Kidney (tissue), 14 donors: Measurements from ENCODE around the gene CAPRIN1. TPM values are rescaled to one million over a fixed set of nuclear protein-coding genes. Genes with fewer than 3 reads are reported as not detected.

Experiments used
- DNase-seq, 5 donors: peaks; one replicate each; pipeline ENCODE4 v3.0.0-alpha.2; 2013 to 2020
- FAIRE-seq: peaks from 2 replicates; lab custom pipeline; 2012; peaks lifted over from hg19 to GRCh38; lab: Jason Lieb, UNC
- H3K27ac ChIP-seq, 2 donors: one replicate each; pipeline ENCODE4 v1.7.0; 2013; ENCODE audit warnings: low read depth in 2 of 2, low read length in 2 of 2, inconsistent platforms in 1 of 2
- H3K27me3 ChIP-seq: one replicate; pipeline ENCODE4 v1.7.1; 2013; ENCODE audit warnings: low read length, inconsistent platforms; ENCODE audit not compliant: control insufficient read depth, insufficient read depth
- H3K36me3 ChIP-seq, 3 donors: one replicate each; pipeline versions ENCODE4 v1.7.0 to v1.7.1; 2013; ENCODE audit warnings: low read length in 3 of 3, control low read depth in 1 of 3, inconsistent platforms in 1 of 3; ENCODE audit not compliant: insufficient read depth in 3 of 3, control insufficient read depth in 2 of 3
- H3K4me1 ChIP-seq, 3 donors: one replicate each; pipeline versions ENCODE4 v1.7.0 to v1.7.1; 2013; ENCODE audit warnings: low read length in 3 of 3, inconsistent platforms in 1 of 3, low read depth in 1 of 3; ENCODE audit not compliant: control insufficient read depth in 2 of 3, insufficient read depth in 2 of 3
- H3K4me3 ChIP-seq, 3 donors: one replicate each; pipeline versions ENCODE4 v1.7.0 to v1.8.1; 2013; ENCODE audit warnings: low read length in 3 of 3, control low read depth in 1 of 3, inconsistent platforms in 1 of 3
- H3K9ac ChIP-seq, 3 donors: one replicate each; pipeline versions ENCODE4 v1.7.0 to v1.7.1; 2013; ENCODE audit warnings: low read length in 3 of 3, control low read depth in 1 of 3, inconsistent platforms in 1 of 3
- H3K9me3 ChIP-seq, 3 donors: one replicate each; pipeline versions ENCODE4 v1.7.0 to v1.7.1; 2013; ENCODE audit warnings: low read length in 3 of 3, control low read depth in 1 of 3, inconsistent platforms in 1 of 3; ENCODE audit not compliant: control insufficient read depth in 2 of 3, insufficient read depth in 1 of 3
- CTCF ChIP-seq: IDR thresholded peaks from 3 replicates; pipeline ENCODE4 v1.5.1; 2012; ENCODE audit warnings: mild to moderate bottlenecking, moderate library complexity, borderline replicate concordance; ENCODE audit not compliant: insufficient read depth; ENCODE audit errors: extremely low read depth
- intact Hi-C: fragments of 100-400 bp; cut with DNase I; formaldehyde crosslinking; loops from one replicate; pipeline ENCODE4 v1.11.1; 2022
- polyA plus RNA-seq: library from polyadenylated mRNA; stranded (reverse); fragments of 350-450 nt; fragmentation: Illumina TruSeq; extraction: RNeasy Lipid Tissue Mini Kit (QIAGEN cat#74804); gene quantifications from one replicate; pipeline ENCODE4 v1.2.3, GENCODE V29; 2014; ENCODE audit warnings: low read depth, low replicate concordance; ENCODE audit not compliant: insufficient read depth
- total RNA-seq: library from RNA; stranded (reverse); fragmentation: NEBNext Ultra II Directional; extraction: Animal tissue kit (Norgen Biotek cat#: 25700); gene quantifications from one replicate; pipeline ENCODE4 v1.2.1, GENCODE V29; 2021
- donor health status: control.
- donor health status: control.
- donor health status: control.
- donor health status: control.
- donor health status: control.
- donor health status: DM: yes; HTN: yes; CAD: no.
- donor health status: Normal renal cell carcinoma (clear cell type).

Gene CAPRIN1
- total and polyA plus RNA-seq, 2 donors from 2014 or later: 83.3 to 174 TPM

- no peak for FAIRE-seq
- H3K9ac ChIP-seq: no peak overlapping the region
- H3K4me3 ChIP-seq: no peak overlapping the region
- H3K9me3 ChIP-seq: no peaks in the 10 kb centered on the region
- no peaks in the 10 kb centered on the region for H3K27me3 ChIP-seq
- no peak for DNase-seq
- intact Hi-C loops: no loop called here
- no peaks in the 10 kb centered on the region for H3K4me1 ChIP-seq
- H3K36me3 ChIP-seq: peaks cover 2 to 54% (median 45%) of the 10 kb centered on the region in 3 donors
- H3K27ac ChIP-seq: no peak overlapping the region
- TF ChIP-seq CTCF: no peak
Observed at GRCh38 chr11:34145073-34145472, 93.5 kb downstream of the CAPRIN1 start.

- no peak for TF ChIP-seq CTCF
- no peaks in the 10 kb centered on the region for H3K4me1 ChIP-seq
- no peak overlapping the region for H3K9ac ChIP-seq
- no peaks in the 10 kb centered on the region for H3K27me3 ChIP-seq
- intact Hi-C loops: no loop called here
- peaks cover 2 to 50% (median 40%) of the 10 kb centered on the region in 3 donors for H3K36me3 ChIP-seq
- H3K9me3 ChIP-seq: no peaks in the 10 kb centered on the region
- H3K27ac ChIP-seq: no peak overlapping the region
- FAIRE-seq (no peak), DNase-seq (no peak)
- H3K4me3 ChIP-seq: no peak overlapping the region
Observed at GRCh38 chr11:34145847-34146381, 94.4 kb downstream of the CAPRIN1 start.

GRCh38 chr11:34146411-34146810, 94.9 kb downstream of the CAPRIN1 start:
- no peak overlapping the region for H3K4me3 ChIP-seq
- no peaks in the 10 kb centered on the region for H3K4me1 ChIP-seq
- no peaks in the 10 kb centered on the region for H3K27me3 ChIP-seq
- DNase-seq (no peak), FAIRE-seq (no peak)
- H3K36me3 ChIP-seq: peaks cover 2 to 45% (median 36%) of the 10 kb centered on the region in 3 donors
- no peaks in the 10 kb centered on the region for H3K9me3 ChIP-seq
- H3K27ac ChIP-seq: no peak overlapping the region
- no peak for TF ChIP-seq CTCF
- no peak overlapping the region for H3K9ac ChIP-seq
- intact Hi-C loops: no loop called here

- FAIRE-seq: no peak
Observed at GRCh38 chr11:34146866-34147265, 95.3 kb downstream of the CAPRIN1 start.

More at GRCh38 chr11:34146866-34147265, 95.3 kb downstream of the CAPRIN1 start:
- Histone ChIP-seq H3K4me1 (no peaks in the 10 kb centered on the region), H3K36me3 (peaks cover 2 to 41% (median 31%) of the 10 kb centered on the region in 3 donors), H3K4me3 (no peak overlapping the region), H3K9ac (no peak overlapping the region), H3K27ac (no peak overlapping the region), H3K27me3 (no peaks in the 10 kb centered on the region), H3K9me3 (no peaks in the 10 kb centered on the region)
- peak in 1 of 5 donors; percentile 13 for DNase-seq
- TF ChIP-seq CTCF: no peak
- intact Hi-C loops: no loop called here
